Astrocyte of the cerebellum (primary cell): ENCODE measurements around the gene RBSN.

Experiments used
- DNase-seq: peaks from one replicate; pipeline ENCODE4 v3.0.0-alpha.2; 2011; ENCODE audit warnings: low read depth
- H3K4me3 ChIP-seq: 2 replicates; pipeline ENCODE4 v1.5.1; 2011; ENCODE audit warnings: mild to moderate bottlenecking, low read depth, low read length, moderate library complexity
- in situ Hi-C: cut with HindIII; loops from 2 replicates; pipeline ENCODE4 v1.10.0; 2017; ENCODE audit warnings: low sequenced_read_pairs
- TF ChIP-seq, protein P1 (sequence below): IDR thresholded peaks from 2 replicates; pipeline ENCODE4 v1.5.1; 2012; ENCODE audit warnings: low read length, low read depth, moderate library complexity, mild to moderate bottlenecking; ENCODE audit errors: missing control alignments

RBSN gene

DNA sequence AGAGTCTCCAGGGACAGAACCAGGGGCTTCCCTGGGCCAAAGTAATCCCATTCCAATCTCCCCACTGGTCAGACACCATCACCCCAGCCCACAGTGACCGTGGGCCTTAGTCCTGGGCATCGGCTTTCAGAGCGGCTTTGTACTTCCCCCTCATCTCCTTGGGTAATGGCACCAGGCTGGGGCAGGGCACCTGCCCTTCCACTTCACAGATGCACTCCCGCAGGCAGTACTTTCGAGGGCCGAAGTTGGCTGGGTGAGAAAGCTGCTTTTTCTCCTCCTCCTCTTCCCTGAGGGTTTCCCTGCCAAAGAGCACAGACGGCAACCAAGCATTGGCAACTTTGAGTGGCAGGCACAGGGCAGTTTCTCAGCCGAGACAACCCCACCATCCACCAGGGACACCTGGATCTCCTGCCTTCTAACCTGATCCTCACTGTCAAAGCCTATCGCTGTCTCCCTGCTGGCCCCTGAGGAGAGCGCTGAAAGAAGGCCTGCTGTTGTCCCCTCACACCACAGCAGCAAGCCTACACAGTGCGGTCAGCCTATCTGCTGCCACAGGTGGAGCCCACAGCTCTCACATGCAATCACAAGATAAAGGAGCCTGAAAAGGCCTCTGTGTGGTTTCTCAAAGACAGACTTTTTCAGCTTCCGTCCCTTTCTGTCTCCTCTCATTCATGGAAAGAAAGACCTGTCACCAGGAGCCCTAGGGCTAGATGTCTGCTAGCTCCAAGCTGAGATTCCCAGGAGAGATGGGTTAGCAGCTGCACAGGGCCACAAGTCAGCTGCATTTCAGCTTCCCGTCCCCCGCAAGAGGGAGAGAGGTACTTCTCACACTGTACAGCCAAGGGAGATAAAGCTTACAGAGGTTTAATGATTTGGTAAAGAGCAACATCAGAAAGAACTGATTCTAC lies 46.4 kb downstream of the RBSN start:
- no peak for DNase-seq
- TF ChIP-seq, protein P1, sequence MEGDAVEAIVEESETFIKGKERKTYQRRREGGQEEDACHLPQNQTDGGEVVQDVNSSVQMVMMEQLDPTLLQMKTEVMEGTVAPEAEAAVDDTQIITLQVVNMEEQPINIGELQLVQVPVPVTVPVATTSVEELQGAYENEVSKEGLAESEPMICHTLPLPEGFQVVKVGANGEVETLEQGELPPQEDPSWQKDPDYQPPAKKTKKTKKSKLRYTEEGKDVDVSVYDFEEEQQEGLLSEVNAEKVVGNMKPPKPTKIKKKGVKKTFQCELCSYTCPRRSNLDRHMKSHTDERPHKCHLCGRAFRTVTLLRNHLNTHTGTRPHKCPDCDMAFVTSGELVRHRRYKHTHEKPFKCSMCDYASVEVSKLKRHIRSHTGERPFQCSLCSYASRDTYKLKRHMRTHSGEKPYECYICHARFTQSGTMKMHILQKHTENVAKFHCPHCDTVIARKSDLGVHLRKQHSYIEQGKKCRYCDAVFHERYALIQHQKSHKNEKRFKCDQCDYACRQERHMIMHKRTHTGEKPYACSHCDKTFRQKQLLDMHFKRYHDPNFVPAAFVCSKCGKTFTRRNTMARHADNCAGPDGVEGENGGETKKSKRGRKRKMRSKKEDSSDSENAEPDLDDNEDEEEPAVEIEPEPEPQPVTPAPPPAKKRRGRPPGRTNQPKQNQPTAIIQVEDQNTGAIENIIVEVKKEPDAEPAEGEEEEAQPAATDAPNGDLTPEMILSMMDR = no peak
- in situ Hi-C loops = no loop called here
- no peak overlapping the region for H3K4me3 ChIP-seq

DNA sequence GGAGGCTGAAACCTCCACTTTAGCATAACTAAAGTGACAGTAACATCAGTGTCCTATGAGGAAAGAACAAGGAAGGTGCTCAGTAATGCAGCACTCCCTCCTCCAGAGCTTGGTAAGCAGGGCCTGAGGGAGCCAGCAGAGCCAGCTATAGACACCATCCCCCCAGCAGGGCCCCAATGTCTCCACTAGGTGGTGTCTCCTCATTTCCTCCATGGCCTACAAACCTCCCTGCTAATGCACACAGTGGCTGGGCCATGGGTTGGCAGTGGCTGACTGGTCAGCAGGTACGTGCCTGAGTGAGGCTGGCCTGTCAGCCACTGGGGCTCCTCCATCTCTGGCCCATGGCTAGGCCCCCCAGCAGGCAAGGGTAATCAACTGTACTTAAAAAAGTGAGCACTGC lies 47.4 kb downstream of the RBSN start:
- TF ChIP-seq, protein P1 = peak; percentile 72
- H3K4me3 ChIP-seq = no peak overlapping the region
- DNase-seq = no peak
- in situ Hi-C loops = no loop called here

DNA sequence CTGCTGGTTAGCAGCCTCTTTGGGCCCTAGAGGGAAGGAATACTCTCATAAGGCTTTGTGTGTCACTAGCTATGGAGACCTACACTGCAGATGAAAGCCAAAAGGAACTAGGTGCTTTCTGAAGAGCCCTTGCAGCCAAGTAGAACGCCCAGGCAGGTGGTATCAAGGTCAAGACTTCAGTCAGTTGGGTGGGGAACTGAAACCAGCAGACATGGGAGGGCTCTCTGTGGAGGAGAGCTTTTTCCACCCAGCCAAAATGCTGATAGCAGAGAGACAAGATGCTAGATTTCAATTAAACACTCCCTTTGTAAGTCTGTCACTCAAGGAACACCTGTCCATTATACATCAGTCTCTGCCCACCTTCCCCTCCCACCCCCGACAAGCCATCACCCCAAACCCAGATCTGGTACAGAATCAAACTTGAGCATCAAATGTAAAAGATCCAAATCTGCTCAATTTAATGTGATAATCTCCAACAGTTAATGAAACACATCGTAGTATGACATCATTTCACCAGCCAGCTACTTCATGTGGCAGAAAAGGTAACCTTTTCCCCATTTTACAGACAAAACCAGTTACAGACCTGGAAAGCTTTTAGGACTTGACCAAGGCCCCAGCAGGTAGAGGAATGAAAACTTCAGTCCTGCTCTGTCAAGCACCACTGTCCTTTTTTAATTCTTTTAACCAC lies 48.4 kb downstream of the RBSN start:
- no peak for DNase-seq
- no peak overlapping the region for H3K4me3 ChIP-seq
- TF ChIP-seq, protein P1 = no peak
- in situ Hi-C loops = no loop called here

DNA sequence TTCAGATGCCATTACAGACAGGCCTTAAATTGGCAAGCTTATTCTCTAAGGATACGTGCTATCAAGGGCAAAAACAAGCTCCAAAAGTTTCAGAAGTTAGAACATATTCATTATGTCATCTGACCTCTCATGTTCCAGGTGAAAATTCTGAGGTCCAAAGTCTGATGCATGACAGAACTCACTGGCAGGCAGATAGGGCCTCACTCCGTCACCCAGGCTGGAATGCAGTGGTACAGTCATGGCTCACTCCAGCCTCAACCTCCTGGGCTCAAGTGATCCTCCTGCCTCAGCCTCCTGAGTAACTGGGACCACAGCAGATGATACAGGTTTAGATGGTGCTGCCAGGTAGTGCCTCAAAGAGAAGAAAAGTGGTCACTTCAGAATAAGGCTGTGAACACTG lies 49.4 kb downstream of the RBSN start:
- no peak for DNase-seq
- in situ Hi-C loops = no loop called here
- TF ChIP-seq, protein P1 = no peak
- H3K4me3 ChIP-seq = no peak overlapping the region

GRCh38 chr3:15045667-15046066 lies 53.3 kb downstream of the RBSN start:
- no peak overlapping the region for H3K4me3 ChIP-seq
- TF ChIP-seq, protein P1 = no peak
- in situ Hi-C loops = no loop called here
- DNase-seq = no peak

GRCh38 chr3:15044326-15044725 lies 54.6 kb downstream of the RBSN start:
- in situ Hi-C loops = no loop called here
- no peak for DNase-seq
- TF ChIP-seq, protein P1 = no peak
- H3K4me3 ChIP-seq = no peak overlapping the region
